ENCODE measurements around the gene CAPN11. TPM values are rescaled to one million over a fixed set of nuclear protein-coding genes. Genes with fewer than 3 reads are reported as not detected.

The CAPN11 gene
- total and polyA plus RNA-seq, 9 of the 15 experiments (the other 6 are each of a cell fraction or from before 2014, with no cell fraction given): 0.03 to 0.61 (median 0.17) TPM; not detected in 1

GRCh38 chr6:44171899-44172546, 13.4 kb downstream of the CAPN11 start:
- no peaks in the 10 kb centered on the region for H3K79me2 ChIP-seq (ENCODE audit: control insufficient read depth, insufficient read depth, low read length)
- H3K4me1 ChIP-seq (replicated peaks in 1 of 2; ENCODE audit: control insufficient read depth in 2 of 2, insufficient read depth in 2 of 2, low read length in 2 of 2): peaks cover 2 to 23% of the 10 kb centered on the region in 2 experiments; a peak in 3 of 5 replicates
- 27% methylated on average over 12 of the region's 12 CpGs for WGBS (ENCODE audit: insufficient coverage, low coverage, missing lambda C conversion rate)
- H3K9me1 ChIP-seq (ENCODE audit: control insufficient read depth, insufficient read depth, low read length): no peaks in the 10 kb centered on the region
- H3K4me2 ChIP-seq (ENCODE audit: insufficient read depth, low read length): no peak overlapping the region
- no peak for FAIRE-seq
- no TSS peak for BruUV-seq (replicated peaks)
- no peak overlapping the region for H3K4me3 ChIP-seq
- no peak overlapping the region for H3K27ac ChIP-seq (ENCODE audit: extremely low read depth, low read depth, low read length)
- H2AFZ ChIP-seq (ENCODE audit: low read depth, low read length): no peak overlapping the region
- POLR2A ChIA-PET: interaction anchor here (1.0 to 2.7 kb wide), 4 partner anchors 9 to 82 kb away, joined by 3 to 26 read pairs (median 6); partner anchors contain the start of gene HSP90AB1
- intact Hi-C loops (cut with micrococcal nuclease) (loop anchor here (1.0 to 2.0 kb wide), 5 partner anchors 55 to 166 kb away; no protein-coding TSS in a partner anchor), in situ Hi-C loops (cut with MboI) (loop anchor here (5.0 kb wide), 1 partner anchor 65 kb away; no protein-coding TSS in a partner anchor)
- H4K20me1 ChIP-seq (replicated peaks; ENCODE audit: control insufficient read depth, insufficient read depth, low read length): no peaks in the 10 kb centered on the region
- no peak for ATAC-seq
- DNase-seq (ENCODE audit: extremely low read depth in 1 of 4, low spot score in 3 of 4): no peak
- H3K9me3 ChIP-seq (replicated peaks; ENCODE audit: control insufficient read depth, insufficient read depth, low read depth, low read length): no peaks in the 10 kb centered on the region
- H3K27me3 ChIP-seq (ENCODE audit: control insufficient read depth in 2 of 2, insufficient read depth in 2 of 2, low read length in 2 of 2): peaks cover under 1 to 12% of the 10 kb centered on the region in 2 experiments; a peak in 2 of 5 replicates
- TF ChIP-seq ZBTB33 (CRISPR knock-in tag; IDR thresholded peaks at IDR 0.05) (no peak), ZNF609 (CRISPR knock-in tag; IDR thresholded peaks at IDR 0.05; ENCODE audit: borderline replicate concordance) (peak; percentile 55; the same call in 1 of the 2 replicates)
- H3K9ac ChIP-seq (ENCODE audit: insufficient read depth in 1 of 2, low read depth in 2 of 2, low read length in 2 of 2): peak overlapping the region in 1 of 2 experiments; percentile 54; a peak in 1 of 4 replicates
- CTCF ChIA-PET (ENCODE audit: low intra/inter-chr PET ratio): interaction anchor here (1.0 to 3.3 kb wide), 5 partner anchors 50 to 86 kb away, joined by 5 to 26 read pairs (median 7); partner anchors contain the start of gene SLC35B2
- H3K36me3 ChIP-seq (ENCODE audit: control insufficient read depth, insufficient read depth, low read length): no peaks in the 10 kb centered on the region

Data from K562 (cell line).